ENCODE results near the gene TRIM17. TPM values are rescaled to one million over a fixed set of nuclear protein-coding genes. Genes with fewer than 3 reads are reported as not detected.
A peak's percentile ranks its signal among the peaks of the same experiment; 100 is the strongest.

The TRIM17 gene
- total RNA-seq, 3 donors from 2014 or later (not counting 1 experiment from before 2014, with no cell fraction given): 8.0 to 13.4 (median 8.4) TPM

DNA sequence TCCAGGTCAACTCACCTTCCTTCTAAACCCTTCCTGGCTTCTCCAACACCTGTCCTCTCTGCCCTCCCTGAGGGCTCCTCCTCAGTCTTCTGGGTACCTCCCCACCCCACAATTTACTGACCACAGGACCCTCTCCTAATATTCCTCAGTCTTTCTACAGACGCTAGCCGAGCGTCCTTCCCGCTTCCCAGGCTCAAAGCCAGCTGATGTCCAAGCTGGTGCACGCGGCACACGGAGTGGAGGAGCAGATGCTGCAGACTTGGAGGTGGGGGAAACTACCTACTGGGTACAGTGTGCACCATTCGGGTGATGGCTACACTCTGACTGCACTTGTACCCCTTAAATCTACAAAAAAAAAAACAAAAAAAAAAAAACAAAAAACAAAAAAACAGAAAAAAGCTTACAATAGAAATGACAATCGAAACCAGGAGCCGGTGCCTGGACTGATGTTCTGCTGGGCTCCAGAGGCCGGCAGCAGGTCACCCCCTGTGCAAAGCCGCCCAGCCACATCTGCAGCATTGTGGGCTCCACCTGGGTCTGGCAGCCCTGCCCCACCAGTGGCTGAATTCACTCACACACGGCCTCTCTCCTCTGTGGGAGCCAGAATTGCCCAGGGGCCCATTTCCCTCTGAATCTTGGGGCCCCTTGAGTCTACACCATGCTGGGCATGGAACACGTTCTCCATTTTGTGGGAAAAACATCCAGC, 17.0 kb downstream of the TRIM17 start:
- peaks cover 33% of the 10 kb centered on the region for H3K4me1 ChIP-seq (ENCODE audit: control insufficient read depth, insufficient read depth, low read length)
- intact Hi-C loops (cut with micrococcal nuclease): no loop called here
- H3K27ac Mint-ChIP-seq: no peak overlapping the region

DNA sequence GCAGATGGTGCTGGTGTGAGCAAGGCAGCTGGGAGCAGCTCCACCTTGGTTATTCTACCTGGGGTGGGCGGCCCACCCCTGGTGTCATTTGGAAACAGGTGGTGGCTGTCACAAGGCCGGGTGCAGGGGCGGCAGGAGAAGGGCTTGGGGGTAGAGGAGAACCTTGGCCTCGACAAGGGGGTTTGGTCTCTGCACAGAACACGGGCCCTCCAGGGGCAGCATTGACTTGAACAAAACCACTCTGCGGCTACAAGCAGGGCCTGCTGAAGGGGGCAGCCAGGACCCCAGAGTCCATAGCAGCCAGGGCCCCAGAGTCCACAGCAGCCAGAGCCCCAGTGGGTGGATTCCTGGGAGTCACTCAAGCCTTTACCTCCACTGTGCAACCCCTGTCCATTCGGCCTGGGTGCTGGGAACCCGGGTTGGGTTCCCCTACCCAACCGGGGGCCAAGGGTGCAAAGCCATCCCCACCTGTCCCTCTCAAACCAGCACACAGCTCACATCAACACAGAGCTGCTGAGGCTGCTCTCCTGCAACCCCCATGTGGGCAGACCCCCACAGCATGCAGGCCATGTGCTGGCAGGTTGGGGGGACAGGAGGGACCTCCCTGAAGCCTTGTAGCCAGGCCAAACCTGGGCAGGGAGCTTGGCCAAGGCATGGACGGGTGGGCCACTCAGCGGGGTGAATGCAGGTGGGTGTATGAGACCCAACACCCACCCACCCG, 17.8 kb downstream of the TRIM17 start:
- H3K36me3 ChIP-seq (ENCODE audit: control insufficient read depth, insufficient read depth, low read length): peaks cover 68% of the 10 kb centered on the region
- H3K4me3 ChIP-seq (ENCODE audit: low read length): no peak overlapping the region
- Mint-ChIP-seq H3K4me3 (no peak overlapping the region), H3K27me3 (ENCODE audit: low read depth in 2 of 2) (no peaks in the 10 kb centered on the region), H3K27ac (no peak overlapping the region), H3K4me1 (peaks cover 36 to 54% of the 10 kb centered on the region in 2 donors), H3K9me3 (no peaks in the 10 kb centered on the region), H3K36me3 (no peaks in the 10 kb centered on the region)
- ATAC-seq (no peak), DNase-seq (no peak)
- H3K9me3 ChIP-seq (ENCODE audit: control insufficient read depth, insufficient read depth, low read length): no peaks in the 10 kb centered on the region
- H3K27ac ChIP-seq (ENCODE audit: low read length): no peak overlapping the region
- H3K27me3 ChIP-seq (ENCODE audit: control insufficient read depth, insufficient read depth, low read length): no peaks in the 10 kb centered on the region
- intact Hi-C loops (cut with micrococcal nuclease): no loop called here
- WGBS (ENCODE audit: insufficient coverage): 94% methylated on average over 11 of the region's 12 CpGs
- no peak for TF ChIP-seq CTCF (IDR thresholded peaks at IDR 0.05)
- peaks cover 25% of the 10 kb centered on the region for H3K4me1 ChIP-seq (ENCODE audit: control insufficient read depth, insufficient read depth, low read length)

More for the DNA sequence above, 17.0 kb downstream of the TRIM17 start:
- WGBS (ENCODE audit: insufficient coverage): over 99% methylated on average over 14 of the region's 14 CpGs
- Histone ChIP-seq H3K4me3 (ENCODE audit: low read length) (no peak overlapping the region), H3K27ac (ENCODE audit: low read length) (no peak overlapping the region), H3K27me3 (ENCODE audit: control insufficient read depth, insufficient read depth, low read length) (no peaks in the 10 kb centered on the region), H3K9me3 (ENCODE audit: control insufficient read depth, insufficient read depth, low read length) (no peaks in the 10 kb centered on the region), H3K36me3 (ENCODE audit: control insufficient read depth, insufficient read depth, low read length) (peaks cover 62% of the 10 kb centered on the region)
- Mint-ChIP-seq H3K4me1 (peaks cover 44 to 62% of the 10 kb centered on the region in 2 donors), H3K36me3 (no peaks in the 10 kb centered on the region), H3K9me3 (no peaks in the 10 kb centered on the region), H3K4me3 (no peak overlapping the region), H3K27me3 (ENCODE audit: low read depth in 2 of 2) (no peaks in the 10 kb centered on the region)
- TF ChIP-seq CTCF (IDR thresholded peaks at IDR 0.05): no peak
- no peak for ATAC-seq
- DNase-seq: no peak

- no peak for TF ChIP-seq CTCF (IDR thresholded peaks at IDR 0.05)
- H3K4me1 Mint-ChIP-seq: peaks cover 26 to 50% of the 10 kb centered on the region in 2 donors
- Histone ChIP-seq H3K36me3 (ENCODE audit: control insufficient read depth, insufficient read depth, low read length) (peaks cover 66% of the 10 kb centered on the region), H3K27ac (ENCODE audit: low read length) (no peak overlapping the region), H3K9me3 (ENCODE audit: control insufficient read depth, insufficient read depth, low read length) (no peaks in the 10 kb centered on the region), H3K4me3 (ENCODE audit: low read length) (no peak overlapping the region), H3K27me3 (ENCODE audit: control insufficient read depth, insufficient read depth, low read length) (no peaks in the 10 kb centered on the region), H3K4me1 (ENCODE audit: control insufficient read depth, insufficient read depth, low read length) (peaks cover 17% of the 10 kb centered on the region)
- ATAC-seq (no peak), DNase-seq (peak in 1 of 2 donors; percentile 4)
- intact Hi-C loops (cut with micrococcal nuclease): no loop called here
- H3K4me3 Mint-ChIP-seq: no peak overlapping the region
- no peaks in the 10 kb centered on the region for H3K9me3 Mint-ChIP-seq
- WGBS (ENCODE audit: insufficient coverage): 96% methylated on average over 6 of the region's 6 CpGs
- H3K27me3 Mint-ChIP-seq (ENCODE audit: low read depth in 2 of 2): no peaks in the 10 kb centered on the region
- H3K36me3 Mint-ChIP-seq: no peaks in the 10 kb centered on the region
- H3K27ac Mint-ChIP-seq: peak overlapping the region; percentile 10 to 27
These were observed 18.7 kb downstream of the TRIM17 start for GRCh38 chr1:228397966-228398365.
